Memory B cell (primary cell): ENCODE data around the gene SPG21.
"Not testable (repeated sequence)": the region's sequence is repeated elsewhere in the genome, so short reads cannot be mapped to it uniquely, and the experiment has no call there.

Experiments
- ATAC-seq: fragments of 150-1000 bp; cut with Tn5 transposase; 2 replicates; pipeline ENCODE4 v1.10.0; 2021; ENCODE audit warnings: low read depth, mild to moderate bottlenecking, moderate library complexity
- DNase-seq, 2 donors: peaks; one replicate each; pipeline ENCODE4 v3.0.0; 2022; ENCODE audit warnings: low spot score in 2 of 2
- H3K27ac Mint-ChIP-seq: one replicate; pipeline ENCODE4 v1.8.0; 2022; ENCODE audit warnings: mild to moderate bottlenecking, moderate library complexity, mixed read lengths
- H3K27me3 Mint-ChIP-seq: one replicate; pipeline ENCODE4 v1.8.0; 2022; ENCODE audit warnings: mixed read lengths
- H3K36me3 Mint-ChIP-seq: one replicate; pipeline ENCODE4 v1.8.0; 2022; ENCODE audit warnings: mild to moderate bottlenecking, mixed read lengths
- H3K4me1 Mint-ChIP-seq: one replicate; pipeline ENCODE4 v1.8.0; 2022; ENCODE audit warnings: mixed read lengths
- H3K4me3 Mint-ChIP-seq: one replicate; pipeline ENCODE4 v1.8.0; 2022; ENCODE audit warnings: mild to moderate bottlenecking, moderate library complexity, mixed read lengths
- H3K9me3 Mint-ChIP-seq: one replicate; pipeline ENCODE4 v1.8.0; 2022; ENCODE audit warnings: mixed read lengths

SPG21 gene

GRCh38 chr15:65020419-65020818 lies 30.7 kb upstream of the SPG21 start:
- Mint-ChIP-seq H3K9me3 (no peaks in the 10 kb centered on the region), H3K4me1 (peaks cover 6% of the 10 kb centered on the region), H3K36me3 (peaks cover 27% of the 10 kb centered on the region), H3K27ac (no peak overlapping the region), H3K4me3 (no peak overlapping the region), H3K27me3 (no peaks in the 10 kb centered on the region)
- DNase-seq (no peak), ATAC-seq (no peak)

GRCh38 chr15:65011198-65011597 lies 21.5 kb upstream of the SPG21 start:
- H3K4me1 Mint-ChIP-seq, ATAC-seq, H3K27me3 Mint-ChIP-seq, H3K4me3 Mint-ChIP-seq, H3K9me3 Mint-ChIP-seq, H3K27ac Mint-ChIP-seq, DNase-seq: not testable (repeated sequence)
- peaks cover 25% of the 10 kb centered on the region for H3K36me3 Mint-ChIP-seq

- DNase-seq = no peak
- no peak overlapping the region for H3K4me3 Mint-ChIP-seq
- H3K9me3 Mint-ChIP-seq = no peaks in the 10 kb centered on the region
- peaks cover 6% of the 10 kb centered on the region for H3K4me1 Mint-ChIP-seq
- H3K27ac Mint-ChIP-seq = no peak overlapping the region
- no peaks in the 10 kb centered on the region for H3K27me3 Mint-ChIP-seq
- ATAC-seq = peak; percentile 37
- peaks cover 13% of the 10 kb centered on the region for H3K36me3 Mint-ChIP-seq
These were observed 19.3 kb upstream of the SPG21 start for GRCh38 chr15:65008983-65009382.

GRCh38 chr15:65006876-65007275 lies 17.2 kb upstream of the SPG21 start:
- no peak overlapping the region for H3K27ac Mint-ChIP-seq
- H3K36me3 Mint-ChIP-seq = peaks cover 5% of the 10 kb centered on the region
- H3K4me3 Mint-ChIP-seq = no peak overlapping the region
- ATAC-seq = no peak
- no peaks in the 10 kb centered on the region for H3K9me3 Mint-ChIP-seq
- H3K27me3 Mint-ChIP-seq = no peaks in the 10 kb centered on the region
- peaks cover 6% of the 10 kb centered on the region for H3K4me1 Mint-ChIP-seq
- no peak for DNase-seq

- Mint-ChIP-seq H3K9me3 (no peaks in the 10 kb centered on the region), H3K4me1 (peaks cover 6% of the 10 kb centered on the region), H3K36me3 (peaks cover 4% of the 10 kb centered on the region), H3K27ac (no peak overlapping the region), H3K27me3 (no peaks in the 10 kb centered on the region), H3K4me3 (no peak overlapping the region)
- ATAC-seq = no peak
- DNase-seq = no peak
These were observed 15.3 kb upstream of the SPG21 start for GRCh38 chr15:65004993-65005392.

- H3K4me1 Mint-ChIP-seq = no peaks in the 10 kb centered on the region
- ATAC-seq = no peak
- H3K27ac Mint-ChIP-seq = no peak overlapping the region
These were observed 8.1 kb upstream of the SPG21 start for GRCh38 chr15:64997745-64998375.

GRCh38 chr15:64997066-64997465 lies 7.4 kb upstream of the SPG21 start:
- DNase-seq (no peak), ATAC-seq (no peak)
- Mint-ChIP-seq H3K4me1 (no peaks in the 10 kb centered on the region), H3K27ac (no peak overlapping the region), H3K9me3 (no peaks in the 10 kb centered on the region), H3K27me3 (no peaks in the 10 kb centered on the region), H3K4me3 (no peak overlapping the region), H3K36me3 (no peaks in the 10 kb centered on the region)

More at GRCh38 chr15:64997745-64998375, 8.1 kb upstream of the SPG21 start:
- DNase-seq = no peak
- Mint-ChIP-seq H3K9me3 (no peaks in the 10 kb centered on the region), H3K27me3 (no peaks in the 10 kb centered on the region), H3K4me3 (no peak overlapping the region), H3K36me3 (peaks cover 2% of the 10 kb centered on the region)

- Mint-ChIP-seq H3K9me3 (no peaks in the 10 kb centered on the region), H3K27ac (no peak overlapping the region), H3K4me1 (peaks cover 17% of the 10 kb centered on the region), H3K27me3 (no peaks in the 10 kb centered on the region), H3K4me3 (no peak overlapping the region), H3K36me3 (no peaks in the 10 kb centered on the region)
- no peak for DNase-seq
- no peak for ATAC-seq
These were observed 3.6 kb upstream of the SPG21 start for GRCh38 chr15:64993290-64993689.

- Mint-ChIP-seq H3K4me1 (peaks cover 25% of the 10 kb centered on the region), H3K4me3 (no peak overlapping the region), H3K27me3 (no peaks in the 10 kb centered on the region), H3K9me3 (no peaks in the 10 kb centered on the region), H3K36me3 (no peaks in the 10 kb centered on the region), H3K27ac (no peak overlapping the region)
- ATAC-seq (no peak), DNase-seq (no peak)
These were observed 1.9 kb upstream of the SPG21 start for GRCh38 chr15:64991536-64992135.

- peaks cover 32% of the 10 kb centered on the region for H3K4me1 Mint-ChIP-seq
- H3K9me3 Mint-ChIP-seq = no peaks in the 10 kb centered on the region
These were observed 405 bp upstream of the SPG21 start for GRCh38 chr15:64990168-64990470.

GRCh38 chr15:64987136-64987535 lies 2.6 kb downstream of the SPG21 start:
- no peak overlapping the region for H3K4me3 Mint-ChIP-seq
- no peaks in the 10 kb centered on the region for H3K9me3 Mint-ChIP-seq
- DNase-seq = no peak
- H3K27me3 Mint-ChIP-seq = no peaks in the 10 kb centered on the region
- no peak overlapping the region for H3K27ac Mint-ChIP-seq
- no peak for ATAC-seq
- peaks cover 35% of the 10 kb centered on the region for H3K4me1 Mint-ChIP-seq
- peaks cover 3% of the 10 kb centered on the region for H3K36me3 Mint-ChIP-seq

More at GRCh38 chr15:64990168-64990470, 405 bp upstream of the SPG21 start:
- Mint-ChIP-seq H3K4me3 (peak overlapping the region; percentile 98), H3K36me3 (no peaks in the 10 kb centered on the region), H3K27ac (peak overlapping the region; percentile 94), H3K27me3 (no peaks in the 10 kb centered on the region)
- DNase-seq (no peak), ATAC-seq (no peak)

- Mint-ChIP-seq H3K4me1 (peaks cover 32% of the 10 kb centered on the region), H3K27ac (peak overlapping the region; percentile 49), H3K36me3 (peaks cover 5% of the 10 kb centered on the region), H3K4me3 (no peak overlapping the region), H3K9me3 (no peaks in the 10 kb centered on the region), H3K27me3 (no peaks in the 10 kb centered on the region)
- no peak for DNase-seq
- no peak for ATAC-seq
These were observed 4.2 kb downstream of the SPG21 start for GRCh38 chr15:64985366-64986033.

- H3K9me3 Mint-ChIP-seq = no peaks in the 10 kb centered on the region
- no peak overlapping the region for H3K4me3 Mint-ChIP-seq
- no peak for DNase-seq
- H3K27ac Mint-ChIP-seq = no peak overlapping the region
- ATAC-seq = no peak
- H3K4me1 Mint-ChIP-seq = peaks cover 16% of the 10 kb centered on the region
- H3K27me3 Mint-ChIP-seq = no peaks in the 10 kb centered on the region
- H3K36me3 Mint-ChIP-seq = peaks cover 8% of the 10 kb centered on the region
These were observed 7.2 kb downstream of the SPG21 start for GRCh38 chr15:64982472-64982871.

GRCh38 chr15:64981812-64982431 lies 7.8 kb downstream of the SPG21 start:
- Mint-ChIP-seq H3K27me3 (no peaks in the 10 kb centered on the region), H3K4me1 (peaks cover 12% of the 10 kb centered on the region), H3K9me3 (no peaks in the 10 kb centered on the region), H3K36me3 (peaks cover 8% of the 10 kb centered on the region), H3K27ac (no peak overlapping the region), H3K4me3 (no peak overlapping the region)
- DNase-seq = no peak
- no peak for ATAC-seq
